ENCODE data around the gene ELOVL3.

ELOVL3 gene

GRCh38 chr10:102254426-102254825 is 28.3 kb downstream of the ELOVL3 start:
- DNase-seq (ENCODE audit: low read depth, low spot score) = no peak

- no peak for DNase-seq (ENCODE audit: low read depth, low spot score)
These were observed 29.3 kb downstream of the ELOVL3 start for GRCh38 chr10:102255404-102255803.

- no peak for DNase-seq (ENCODE audit: low read depth, low spot score)
These were observed 35.1 kb downstream of the ELOVL3 start for GRCh38 chr10:102261196-102261595.

GRCh38 chr10:102261842-102262241 is 35.7 kb downstream of the ELOVL3 start:
- DNase-seq (ENCODE audit: low read depth, low spot score) = no peak

GRCh38 chr10:102262744-102263370 is 36.8 kb downstream of the ELOVL3 start:
- no peak for DNase-seq (ENCODE audit: low read depth, low spot score)

GRCh38 chr10:102264371-102264770 is 38.3 kb downstream of the ELOVL3 start:
- DNase-seq (ENCODE audit: low read depth, low spot score) = no peak

- DNase-seq (ENCODE audit: low read depth, low spot score) = no peak
These were observed 40.6 kb downstream of the ELOVL3 start for GRCh38 chr10:102266670-102267069.

GRCh38 chr10:102267748-102268147 is 41.6 kb downstream of the ELOVL3 start:
- DNase-seq (ENCODE audit: low read depth, low spot score) = no peak

GRCh38 chr10:102268375-102268888 is 42.3 kb downstream of the ELOVL3 start:
- DNase-seq (ENCODE audit: low read depth, low spot score) = no peak

- DNase-seq (ENCODE audit: low read depth, low spot score) = no peak
These were observed 42.9 kb downstream of the ELOVL3 start for GRCh38 chr10:102269017-102269416.

- no peak for DNase-seq (ENCODE audit: low read depth, low spot score)
These were observed 48.0 kb downstream of the ELOVL3 start for GRCh38 chr10:102274062-102274461.

GRCh38 chr10:102275343-102275742 is 49.2 kb downstream of the ELOVL3 start:
- no peak for DNase-seq (ENCODE audit: low read depth, low spot score)

GRCh38 chr10:102279104-102279503 is 53.0 kb downstream of the ELOVL3 start:
- DNase-seq (ENCODE audit: low read depth, low spot score) = no peak
